Activated CD4-positive, alpha-beta T cell treated with anti-CD3 and anti-CD28 coated beads, Interleukin-2, Interleukin-4, amounts not matched to agents 100 ng/mL and 50 ng/mL, durations not matched to agents 16 hours and 8 hours (primary cell): ENCODE measurements around the gene CLTA.
"Not testable (repeated sequence)": the region's sequence is repeated elsewhere in the genome, so short reads cannot be mapped to it uniquely, and the experiment has no call there.

Experiments used
- DNase-seq: peaks from one replicate; pipeline ENCODE4 v3.0.0-alpha.2; 2020; ENCODE audit warnings: low spot score

CLTA gene

GRCh38 chr9:36191290-36191645, 547 bp downstream of the CLTA start:
- DNase-seq = peak; percentile 41

- no peak for DNase-seq
These were observed 965 bp downstream of the CLTA start for GRCh38 chr9:36191686-36192085.

GRCh38 chr9:36192196-36192595, 1.5 kb downstream of the CLTA start:
- no peak for DNase-seq

- no peak for DNase-seq
These were observed 2.3 kb downstream of the CLTA start for GRCh38 chr9:36193023-36193422.

GRCh38 chr9:36194326-36195000, 3.7 kb downstream of the CLTA start:
- no peak for DNase-seq

- DNase-seq = no peak
These were observed 14.3 kb downstream of the CLTA start for GRCh38 chr9:36204906-36205547.

GRCh38 chr9:36207016-36207415, 16.3 kb downstream of the CLTA start:
- DNase-seq = no peak

GRCh38 chr9:36207546-36208012, 16.9 kb downstream of the CLTA start:
- DNase-seq = peak; percentile 35

GRCh38 chr9:36208521-36209253, 18.0 kb downstream of the CLTA start:
- no peak for DNase-seq

- no peak for DNase-seq
These were observed 20.0 kb downstream of the CLTA start for GRCh38 chr9:36210722-36211121.

GRCh38 chr9:36211510-36211909, 20.8 kb downstream of the CLTA start:
- no peak for DNase-seq

GRCh38 chr9:36213387-36213786, 22.7 kb downstream of the CLTA start:
- no peak for DNase-seq

- DNase-seq = no peak
These were observed 23.3 kb downstream of the CLTA start for GRCh38 chr9:36213989-36214388.

GRCh38 chr9:36214571-36214970, 23.9 kb downstream of the CLTA start:
- DNase-seq = no peak

- no peak for DNase-seq
These were observed 26.7 kb downstream of the CLTA start for GRCh38 chr9:36217256-36217968.

- no peak for DNase-seq
These were observed 27.3 kb downstream of the CLTA start for GRCh38 chr9:36218011-36218410.

GRCh38 chr9:36218411-36218901, 27.7 kb downstream of the CLTA start:
- peak; percentile 48 for DNase-seq

GRCh38 chr9:36221667-36222066, 30.9 kb downstream of the CLTA start:
- no peak for DNase-seq

GRCh38 chr9:36222449-36222848, 31.7 kb downstream of the CLTA start:
- DNase-seq = no peak

- no peak for DNase-seq
These were observed 46.5 kb downstream of the CLTA start for GRCh38 chr9:36237230-36237629.

- not testable (repeated sequence) for DNase-seq
These were observed 48.5 kb downstream of the CLTA start for GRCh38 chr9:36239205-36239604.

- DNase-seq = not testable (repeated sequence)
These were observed 49.0 kb downstream of the CLTA start for GRCh38 chr9:36239675-36240074.
